ENCODE results near the gene USP36.

GRCh38 chr17:78868391-78868790, 27.8 kb upstream of the USP36 start:
- TF ChIP-seq CTCF (IDR thresholded peaks at IDR 0.05) (no peak), EP300 (IDR thresholded peaks at IDR 0.05) (no peak)
